Measurements from ENCODE around the gene SART1.

Gene SART1

GRCh38 chr11:65981972-65982823 lies 20.7 kb downstream of the SART1 start:
- H3K9ac ChIP-seq (ENCODE audit: low read length): no peak overlapping the region
- no peaks in the 10 kb centered on the region for H3K9me3 ChIP-seq (ENCODE audit: control insufficient read depth, low read length)
- DNase-seq (ENCODE audit: low read depth): no peak
- peaks cover 28% of the 10 kb centered on the region for H3K36me3 ChIP-seq (ENCODE audit: control insufficient read depth, insufficient read depth, low read length, severe bottlenecking)
- no peaks in the 10 kb centered on the region for H3K4me1 ChIP-seq (ENCODE audit: control insufficient read depth, insufficient read depth, low read length)
- H3K27me3 ChIP-seq (replicated peaks; ENCODE audit: control insufficient read depth, insufficient read depth, low read length): no peaks in the 10 kb centered on the region
- no peak overlapping the region for H3K4me3 ChIP-seq (ENCODE audit: low read length)

DNA sequence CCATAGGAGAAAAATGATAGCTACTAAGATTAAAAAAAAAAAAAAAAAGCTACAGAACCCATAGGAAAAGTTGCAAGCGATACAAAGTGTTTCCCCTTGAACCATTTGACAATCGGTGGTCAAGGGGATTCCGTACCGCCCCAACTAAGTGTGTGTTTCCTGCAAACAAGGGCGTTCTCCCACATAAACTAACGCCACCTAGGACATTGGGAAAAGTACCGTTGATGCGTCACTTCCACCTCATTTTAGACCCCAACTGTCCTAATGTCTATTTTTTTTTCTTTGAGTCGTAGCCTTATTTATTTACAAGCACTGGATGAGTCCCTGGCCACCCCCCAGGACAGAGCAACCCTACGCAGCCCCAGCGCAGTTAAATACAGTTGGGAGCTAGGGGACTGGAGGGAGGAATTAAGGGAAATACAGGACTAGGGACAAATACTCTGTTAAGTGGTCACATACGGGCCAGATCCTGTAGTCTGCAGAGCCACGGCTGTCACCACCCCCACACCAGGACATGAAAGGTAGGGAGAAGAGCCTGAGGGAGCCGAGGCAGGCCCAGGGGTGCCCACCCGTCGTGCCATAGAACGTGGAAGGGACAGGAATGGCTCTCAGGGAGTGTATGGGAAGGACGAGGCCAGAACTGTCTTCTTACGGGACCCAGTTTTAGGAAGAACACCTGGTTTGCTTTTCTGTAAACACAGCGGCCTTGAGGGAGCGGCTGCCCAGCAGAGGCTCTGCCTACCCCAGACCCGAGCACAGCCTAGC lies 21.5 kb downstream of the SART1 start:
- Histone ChIP-seq H3K9ac (ENCODE audit: low read length) (no peak overlapping the region), H3K27me3 (replicated peaks; ENCODE audit: control insufficient read depth, insufficient read depth, low read length) (no peaks in the 10 kb centered on the region), H3K36me3 (ENCODE audit: control insufficient read depth, insufficient read depth, low read length, severe bottlenecking) (peaks cover 20% of the 10 kb centered on the region), H3K4me1 (ENCODE audit: control insufficient read depth, insufficient read depth, low read length) (no peaks in the 10 kb centered on the region), H3K4me3 (ENCODE audit: low read length) (no peak overlapping the region), H3K9me3 (ENCODE audit: control insufficient read depth, low read length) (no peaks in the 10 kb centered on the region)
- no peak for DNase-seq (ENCODE audit: low read depth)

DNA sequence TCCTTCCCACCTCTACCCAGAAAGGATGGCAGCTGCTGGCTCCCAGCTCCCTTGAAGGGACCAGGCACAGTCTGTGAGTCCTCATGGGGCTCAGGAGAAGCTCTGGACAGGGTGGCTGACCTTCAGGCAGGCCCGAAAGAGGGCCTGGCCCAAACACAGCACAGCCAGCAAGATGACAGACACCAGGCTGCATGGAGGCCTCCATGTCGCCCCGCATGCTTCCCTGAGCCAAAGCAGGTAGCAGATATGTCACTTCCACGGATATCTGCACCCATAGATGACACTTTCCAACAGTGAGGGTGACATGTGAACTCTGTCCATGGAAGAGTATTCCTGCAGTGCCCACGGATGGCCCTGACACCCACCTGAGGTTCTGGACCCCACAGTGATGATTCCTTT lies 22.1 kb downstream of the SART1 start:
- Histone ChIP-seq H3K9me3 (ENCODE audit: control insufficient read depth, low read length) (no peaks in the 10 kb centered on the region), H3K27me3 (replicated peaks; ENCODE audit: control insufficient read depth, insufficient read depth, low read length) (no peaks in the 10 kb centered on the region), H3K4me1 (ENCODE audit: control insufficient read depth, insufficient read depth, low read length) (no peaks in the 10 kb centered on the region), H3K4me3 (ENCODE audit: low read length) (no peak overlapping the region), H3K36me3 (ENCODE audit: control insufficient read depth, insufficient read depth, low read length, severe bottlenecking) (peaks cover 14% of the 10 kb centered on the region), H3K9ac (ENCODE audit: low read length) (no peak overlapping the region)
- no peak for DNase-seq (ENCODE audit: low read depth)

DNA sequence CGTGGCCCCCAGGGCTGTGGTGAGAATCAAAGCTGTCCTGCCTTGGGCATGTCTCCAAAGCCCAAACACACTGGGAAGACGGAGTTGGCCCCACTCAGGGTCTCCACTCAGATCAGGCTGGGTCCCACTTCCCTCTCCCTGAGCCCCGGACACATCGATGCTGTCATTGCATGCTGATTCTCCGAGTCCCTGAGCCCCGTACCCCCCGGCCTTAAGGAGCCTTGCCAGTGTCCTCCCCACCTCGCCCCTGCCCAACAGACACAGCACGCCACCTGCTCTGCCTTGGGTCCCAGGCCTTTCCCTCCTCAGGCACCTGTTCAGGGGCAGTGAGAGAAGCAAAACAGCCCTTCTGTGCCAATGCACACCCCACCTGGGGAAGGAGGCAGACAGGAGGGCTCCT lies 25.8 kb downstream of the SART1 start:
- H3K9ac ChIP-seq (ENCODE audit: low read length): no peak overlapping the region
- peaks cover 13% of the 10 kb centered on the region for H3K36me3 ChIP-seq (ENCODE audit: control insufficient read depth, insufficient read depth, low read length, severe bottlenecking)
- no peaks in the 10 kb centered on the region for H3K9me3 ChIP-seq (ENCODE audit: control insufficient read depth, low read length)
- no peak for DNase-seq (ENCODE audit: low read depth)
- no peaks in the 10 kb centered on the region for H3K27me3 ChIP-seq (replicated peaks; ENCODE audit: control insufficient read depth, insufficient read depth, low read length)
- H3K4me3 ChIP-seq (ENCODE audit: low read length): no peak overlapping the region
- no peaks in the 10 kb centered on the region for H3K4me1 ChIP-seq (ENCODE audit: control insufficient read depth, insufficient read depth, low read length)

DNA sequence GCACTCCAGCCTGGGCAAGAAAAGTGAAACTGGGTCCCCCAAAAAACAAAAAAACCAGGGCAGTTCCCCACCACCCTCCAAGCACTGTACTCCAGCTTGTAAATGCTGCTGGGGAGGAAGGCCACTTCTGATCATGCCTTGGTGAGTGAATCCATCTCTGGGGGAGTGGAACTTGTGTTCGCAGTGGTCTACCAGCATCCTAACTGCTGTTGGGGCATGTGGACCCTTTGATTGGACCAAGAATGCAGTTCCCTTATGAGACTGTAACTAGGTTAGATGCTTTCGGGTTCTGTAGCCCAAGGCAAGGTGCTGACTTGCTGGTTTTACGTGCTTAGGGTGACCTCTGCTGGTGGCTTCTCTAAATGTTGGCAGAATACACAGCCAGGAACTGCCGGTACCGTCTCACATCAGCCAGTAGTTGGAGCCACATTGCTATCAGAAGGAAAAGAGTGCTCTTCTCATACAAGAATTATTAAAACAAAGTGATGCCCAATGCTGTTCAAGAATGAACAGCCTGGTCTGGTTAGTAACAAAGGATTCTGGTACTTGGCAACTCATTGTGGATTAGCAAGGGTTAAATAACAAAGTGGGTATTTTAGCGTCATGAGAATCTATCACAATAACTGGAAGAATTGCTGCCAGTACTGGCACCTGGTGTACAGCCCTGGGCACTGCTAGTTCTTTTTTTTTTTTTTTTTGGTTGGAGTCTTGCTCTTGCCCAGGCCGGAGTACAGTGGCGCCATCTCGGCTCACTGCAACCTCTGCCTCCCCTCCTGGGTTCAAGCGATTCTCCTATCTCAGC lies 27.5 kb downstream of the SART1 start:
- H3K9ac ChIP-seq (ENCODE audit: low read length): no peak overlapping the region
- H3K36me3 ChIP-seq (ENCODE audit: control insufficient read depth, insufficient read depth, low read length, severe bottlenecking): peaks cover 9% of the 10 kb centered on the region

GRCh38 chr11:65992056-65992455 lies 30.5 kb downstream of the SART1 start:
- Histone ChIP-seq H3K9me3 (ENCODE audit: control insufficient read depth, low read length) (no peaks in the 10 kb centered on the region), H3K9ac (ENCODE audit: low read length) (no peak overlapping the region)

More for the DNA sequence above, 27.5 kb downstream of the SART1 start:
- Histone ChIP-seq H3K4me3 (ENCODE audit: low read length) (no peak overlapping the region), H3K27me3 (replicated peaks; ENCODE audit: control insufficient read depth, insufficient read depth, low read length) (no peaks in the 10 kb centered on the region), H3K9me3 (ENCODE audit: control insufficient read depth, low read length) (no peaks in the 10 kb centered on the region), H3K4me1 (ENCODE audit: control insufficient read depth, insufficient read depth, low read length) (no peaks in the 10 kb centered on the region)
- DNase-seq (ENCODE audit: low read depth): peak; percentile 98

GRCh38 chr11:65997286-65997685 lies 35.8 kb downstream of the SART1 start:
- Histone ChIP-seq H3K27me3 (replicated peaks; ENCODE audit: control insufficient read depth, insufficient read depth, low read length) (no peaks in the 10 kb centered on the region), H3K9ac (ENCODE audit: low read length) (no peak overlapping the region), H3K36me3 (ENCODE audit: control insufficient read depth, insufficient read depth, low read length, severe bottlenecking) (peaks cover 40% of the 10 kb centered on the region), H3K4me1 (ENCODE audit: control insufficient read depth, insufficient read depth, low read length) (peaks cover 7% of the 10 kb centered on the region), H3K9me3 (ENCODE audit: control insufficient read depth, low read length) (no peaks in the 10 kb centered on the region), H3K4me3 (ENCODE audit: low read length) (no peak overlapping the region)
- no peak for DNase-seq (ENCODE audit: low read depth)

More at GRCh38 chr11:65992056-65992455, 30.5 kb downstream of the SART1 start:
- no peak for DNase-seq (ENCODE audit: low read depth)
- no peak overlapping the region for H3K4me3 ChIP-seq (ENCODE audit: low read length)
- H3K36me3 ChIP-seq (ENCODE audit: control insufficient read depth, insufficient read depth, low read length, severe bottlenecking): peaks cover 16% of the 10 kb centered on the region
- H3K4me1 ChIP-seq (ENCODE audit: control insufficient read depth, insufficient read depth, low read length): no peaks in the 10 kb centered on the region
- H3K27me3 ChIP-seq (replicated peaks; ENCODE audit: control insufficient read depth, insufficient read depth, low read length): no peaks in the 10 kb centered on the region

DNA sequence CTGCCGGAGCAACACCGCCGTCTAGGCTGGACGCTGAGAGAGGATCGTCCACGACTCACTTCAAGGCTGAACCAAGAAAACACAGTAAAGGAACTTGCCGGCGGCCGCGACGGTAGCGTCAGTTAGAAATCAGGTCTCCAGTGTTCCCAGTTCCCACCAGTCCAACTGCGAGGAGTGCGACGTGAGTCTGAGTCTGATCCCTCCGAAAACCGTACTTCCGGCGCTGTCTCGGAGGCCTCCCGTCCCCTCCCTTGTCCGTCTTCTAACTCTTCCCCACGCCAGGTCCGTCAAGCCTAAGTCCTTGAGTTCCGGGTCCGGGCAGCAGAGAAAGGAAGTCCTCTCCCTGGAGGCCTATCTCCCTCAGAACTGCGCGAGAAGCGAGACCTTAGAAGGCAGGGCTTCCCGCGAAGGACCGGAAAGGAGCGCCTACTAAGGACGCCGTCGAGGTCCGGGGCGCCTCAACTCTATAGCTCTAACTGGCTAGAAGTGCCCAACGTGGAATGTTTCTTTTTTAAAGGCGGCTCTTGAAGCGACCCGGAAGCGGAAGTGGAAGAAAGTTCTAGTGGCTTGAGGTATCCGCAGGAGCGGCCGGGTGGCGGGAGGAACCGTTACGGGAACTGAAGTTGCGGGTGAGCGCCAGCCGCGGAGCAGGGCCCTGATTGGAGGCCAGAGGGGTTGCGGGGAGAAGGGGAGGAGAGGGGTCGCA lies 40.6 kb downstream of the SART1 start, which contains the start of the genes BANF1 and EIF1AD:
TSS of gene BANF1 (plus strand) at position 562 of the 706 bp plus-strand sequence. CDS start 748 bp downstream, outside the sequence.
TSS of gene EIF1AD (minus strand) at position 216 of the 706 bp plus-strand sequence. CDS start 1,768 bp downstream, outside the sequence.
- peaks cover 49% of the 10 kb centered on the region for H3K36me3 ChIP-seq (ENCODE audit: control insufficient read depth, insufficient read depth, low read length, severe bottlenecking)
- peak; percentile 97 for DNase-seq (ENCODE audit: low read depth)
- no peaks in the 10 kb centered on the region for H3K9me3 ChIP-seq (ENCODE audit: control insufficient read depth, low read length)
- peaks cover 14% of the 10 kb centered on the region for H3K4me1 ChIP-seq (ENCODE audit: control insufficient read depth, insufficient read depth, low read length)
- no peaks in the 10 kb centered on the region for H3K27me3 ChIP-seq (replicated peaks; ENCODE audit: control insufficient read depth, insufficient read depth, low read length)
- H3K4me3 ChIP-seq (ENCODE audit: low read length): peak within 1 kb of the TSS; percentile 99
- peak within 1 kb of the TSS; percentile 99 for H3K9ac ChIP-seq (ENCODE audit: low read length)

DNA sequence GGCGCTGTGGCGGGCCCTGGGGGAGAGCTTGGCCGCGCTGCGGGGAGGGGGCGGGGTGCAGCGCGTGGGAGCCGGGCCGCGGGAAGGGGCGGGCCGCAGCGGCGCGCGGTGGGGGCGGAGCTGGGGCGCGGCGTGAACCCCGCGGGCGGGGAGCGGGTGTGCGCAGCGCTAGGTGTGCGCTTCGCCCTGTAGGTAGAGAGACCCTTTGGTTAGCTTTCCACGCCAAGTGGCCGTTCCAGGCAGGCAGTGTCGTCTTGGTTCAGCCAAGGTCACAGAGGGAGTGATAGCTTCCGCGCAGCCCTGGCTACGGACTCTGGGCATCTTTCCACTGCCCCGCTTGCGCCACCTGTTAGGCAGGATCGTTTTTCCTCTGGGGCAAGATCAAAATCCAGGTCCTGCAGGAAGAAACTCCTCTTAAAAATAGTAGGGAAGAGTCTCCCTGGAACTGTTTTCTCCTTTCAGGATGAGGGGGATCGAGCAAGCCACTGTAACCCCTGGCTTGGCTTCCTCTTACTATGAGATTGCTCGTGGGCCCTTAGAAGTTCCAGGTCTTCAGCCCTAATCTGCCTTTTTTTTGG lies 41.2 kb downstream of the SART1 start:
- Histone ChIP-seq H3K9ac (ENCODE audit: low read length) (peak overlapping the region; percentile 99), H3K36me3 (ENCODE audit: control insufficient read depth, insufficient read depth, low read length, severe bottlenecking) (peaks cover 43% of the 10 kb centered on the region), H3K4me3 (ENCODE audit: low read length) (peak overlapping the region; percentile 99), H3K9me3 (ENCODE audit: control insufficient read depth, low read length) (no peaks in the 10 kb centered on the region), H3K27me3 (replicated peaks; ENCODE audit: control insufficient read depth, insufficient read depth, low read length) (no peaks in the 10 kb centered on the region), H3K4me1 (ENCODE audit: control insufficient read depth, insufficient read depth, low read length) (peaks cover 14% of the 10 kb centered on the region)
- DNase-seq (ENCODE audit: low read depth): peak; percentile 74

GRCh38 chr11:66003291-66003690 lies 41.8 kb downstream of the SART1 start:
- peaks cover 37% of the 10 kb centered on the region for H3K36me3 ChIP-seq (ENCODE audit: control insufficient read depth, insufficient read depth, low read length, severe bottlenecking)
- H3K27me3 ChIP-seq (replicated peaks; ENCODE audit: control insufficient read depth, insufficient read depth, low read length): no peaks in the 10 kb centered on the region
- H3K9me3 ChIP-seq (ENCODE audit: control insufficient read depth, low read length): no peaks in the 10 kb centered on the region
- H3K4me3 ChIP-seq (ENCODE audit: low read length): peak overlapping the region; percentile 99
- peak overlapping the region; percentile 99 for H3K9ac ChIP-seq (ENCODE audit: low read length)
- no peak for DNase-seq (ENCODE audit: low read depth)
- peaks cover 14% of the 10 kb centered on the region for H3K4me1 ChIP-seq (ENCODE audit: control insufficient read depth, insufficient read depth, low read length)
